SIG-M5 treated with dmso at 0.1 percent for 504 hours (cell line): Measurements from ENCODE around the gene ZNF800.

Source experiments
- DNase-seq: peaks from one replicate; lab custom pipeline; 2025; ENCODE audit not compliant: unreplicated experiment; lab: John Stamatoyannopoulos, UW

ZNF800 gene

GRCh38 chr7:127350586-127350985 is 41.9 kb downstream of the ZNF800 start:
- DNase-seq, result no peak

GRCh38 chr7:127349881-127350280 is 42.6 kb downstream of the ZNF800 start:
- DNase-seq, result no peak

GRCh38 chr7:127348247-127348631 is 44.3 kb downstream of the ZNF800 start:
- no peak for DNase-seq

- peak; percentile 47 for DNase-seq
Measured at GRCh38 chr7:127347567-127348246, 44.8 kb downstream of the ZNF800 start.

GRCh38 chr7:127346575-127347256 is 45.8 kb downstream of the ZNF800 start:
- no peak for DNase-seq

GRCh38 chr7:127342596-127342995 is 49.9 kb downstream of the ZNF800 start:
- no peak for DNase-seq

GRCh38 chr7:127338122-127338521 is 54.4 kb downstream of the ZNF800 start:
- DNase-seq, result no peak

GRCh38 chr7:127337581-127337980 is 54.9 kb downstream of the ZNF800 start:
- no peak for DNase-seq

GRCh38 chr7:127336458-127336857 is 56.0 kb downstream of the ZNF800 start:
- DNase-seq, result no peak

- no peak for DNase-seq
Measured at GRCh38 chr7:127332880-127333279, 59.6 kb downstream of the ZNF800 start.

- DNase-seq, result no peak
Measured at GRCh38 chr7:127330070-127330469, 62.4 kb downstream of the ZNF800 start.

- DNase-seq, result no peak
Measured at GRCh38 chr7:127322832-127323493, 69.5 kb downstream of the ZNF800 start.

GRCh38 chr7:127322351-127322750 is 70.2 kb downstream of the ZNF800 start:
- DNase-seq, result no peak

- DNase-seq, result no peak
Measured at GRCh38 chr7:127320974-127321373, 71.5 kb downstream of the ZNF800 start.
